MCF 10A (cell line): ENCODE measurements around the gene CDC42EP3. TPM values are rescaled to one million over a fixed set of nuclear protein-coding genes. Genes with fewer than 3 reads are reported as not detected.

ENCODE experiments used
- BruUV-seq: library from RNA; stranded (reverse); fragments of 400-500 nt; replicated peaks from 2 replicates; lab custom pipeline; 2021; lab: Mats Ljungman, UMichigan
- CTCF ChIA-PET: fragments of 300-600 bp; sonication (Branson Sonifier 250); formaldehyde crosslinking; extraction: SDS; loops from one replicate; lab custom pipeline; 2021; ENCODE audit warnings: antibody characterized with exemption, inconsistent platforms; lab: Yijun Ruan, JAX
- POLR2A ChIA-PET: fragments of 300-600, 350-650 bp; sonication (Branson Sonifier 250); formaldehyde crosslinking; extraction: SDS; loops from one replicate; lab custom pipeline; 2020; ENCODE audit warnings: antibody characterized with exemption, inconsistent platforms; lab: Yijun Ruan, JAX
- DNase-seq: peaks from one replicate; pipeline ENCODE4 v3.0.0-alpha.2; 2018; ENCODE audit not compliant: unreplicated experiment
- H3K27ac Mint-ChIP-seq: one replicate; pipeline ENCODE4 v1.8.0; 2022; ENCODE audit warnings: mild to moderate bottlenecking, low read depth, mixed read lengths; ENCODE audit not compliant: unreplicated experiment
- H3K27me3 Mint-ChIP-seq: one replicate; pipeline ENCODE4 v1.8.0; 2022; ENCODE audit warnings: mixed read lengths; ENCODE audit not compliant: insufficient read depth, unreplicated experiment
- H3K36me3 Mint-ChIP-seq: one replicate; pipeline ENCODE4 v1.8.0; 2022; ENCODE audit warnings: mild to moderate bottlenecking, moderate library complexity, mixed read lengths; ENCODE audit not compliant: insufficient read depth, unreplicated experiment
- H3K4me1 Mint-ChIP-seq: one replicate; pipeline ENCODE4 v1.8.0; 2022; ENCODE audit warnings: mixed read lengths; ENCODE audit not compliant: insufficient read depth, unreplicated experiment
- H3K4me3 Mint-ChIP-seq: one replicate; pipeline ENCODE4 v1.8.0; 2022; ENCODE audit warnings: mild to moderate bottlenecking, moderate library complexity, mixed read lengths; ENCODE audit not compliant: unreplicated experiment
- H3K9me3 Mint-ChIP-seq: one replicate; pipeline ENCODE4 v1.8.0; 2022; ENCODE audit warnings: mixed read lengths; ENCODE audit not compliant: unreplicated experiment
- CTCF ChIP-seq: fragments of 200-600 bp; IDR thresholded peaks from one replicate; pipeline ENCODE4 v1.8.0; 2022; ENCODE audit warnings: antibody characterized with exemption, mild to moderate bottlenecking; ENCODE audit not compliant: unreplicated experiment
- intact Hi-C: fragments of 100-400 bp; cut with micrococcal nuclease; formaldehyde crosslinking; loops from 2 replicates; pipeline ENCODE4 v1.14.1; 2022
- total RNA-seq: library from RNA; stranded (reverse); gene quantifications from 2 replicates; pipeline ENCODE4 v1.2.3, GENCODE V29; 2022

CDC42EP3 gene
- total RNA-seq, 1 experiment from 2014 or later: 61.3 TPM

GRCh38 chr2:37658682-37659081 lies 12.8 kb downstream of the CDC42EP3 start:
- Mint-ChIP-seq H3K36me3 (peaks cover 25% of the 10 kb centered on the region), H3K4me1 (peaks cover 67% of the 10 kb centered on the region), H3K4me3 (no peak overlapping the region), H3K9me3 (no peaks in the 10 kb centered on the region), H3K27me3 (no peaks in the 10 kb centered on the region), H3K27ac (peak overlapping the region; percentile 10)
- CTCF ChIA-PET: interaction anchor here (0.6 kb wide), 2 partner anchors 12 to 198 kb away, joined by 3 read pairs; no protein-coding TSS in a partner anchor
- BruUV-seq: no TSS peak
- POLR2A ChIA-PET: interaction anchor here (2.3 kb wide), 1 partner anchor 12 kb away, joined by 15 read pairs; the partner anchor contains the start of gene CDC42EP3
- intact Hi-C loops: no loop called here
- DNase-seq: no peak
- no peak for TF ChIP-seq CTCF

GRCh38 chr2:37657471-37657870 lies 14.0 kb downstream of the CDC42EP3 start:
- Mint-ChIP-seq H3K27ac (peak overlapping the region; percentile 97), H3K4me1 (peaks cover 76% of the 10 kb centered on the region), H3K27me3 (no peaks in the 10 kb centered on the region), H3K36me3 (peaks cover 13% of the 10 kb centered on the region), H3K9me3 (no peaks in the 10 kb centered on the region), H3K4me3 (no peak overlapping the region)
- intact Hi-C loops: no loop called here
- DNase-seq: peak; percentile 39
- TF ChIP-seq CTCF: no peak
- ChIA-PET CTCF (interaction anchor here (0.6 to 2.3 kb wide), 4 partner anchors 13 to 242 kb away, joined by 3 to 12 read pairs (median 4); partner anchors contain the start of gene CDC42EP3), POLR2A (interaction anchor here (1.3 to 6.2 kb wide), 4 partner anchors 8 to 67 kb away, joined by 4 to 90 read pairs (median 5); partner anchors contain the start of gene CDC42EP3)
- no TSS peak for BruUV-seq

GRCh38 chr2:37656512-37657423 lies 14.7 kb downstream of the CDC42EP3 start:
- Mint-ChIP-seq H3K9me3 (no peaks in the 10 kb centered on the region), H3K4me3 (no peak overlapping the region), H3K27me3 (no peaks in the 10 kb centered on the region), H3K27ac (peak overlapping the region; percentile 97), H3K36me3 (peaks cover 8% of the 10 kb centered on the region), H3K4me1 (peaks cover 79% of the 10 kb centered on the region)
- ChIA-PET POLR2A (interaction anchor here (0.7 to 6.2 kb wide), 6 partner anchors 8 to 67 kb away, joined by 3 to 90 read pairs (median 4); partner anchors contain the start of gene CDC42EP3), CTCF (interaction anchor here (1.2 to 2.3 kb wide), 3 partner anchors 14 to 242 kb away, joined by 3 to 12 read pairs (median 4); partner anchors contain the start of gene CDC42EP3)
- DNase-seq: no peak
- no TSS peak for BruUV-seq
- TF ChIP-seq CTCF: no peak
- intact Hi-C loops: no loop called here
